Mesenchymal stem cell (in vitro differentiated cells and primary cell): ENCODE results near the gene CUX1.
A peak's percentile ranks its signal among the peaks of the same experiment; 100 is the strongest.
"Not testable (repeated sequence)": the region's sequence is repeated elsewhere in the genome, so short reads cannot be mapped to it uniquely, and the experiment has no call there.

Source experiments
- DNase-seq: peaks from one replicate; pipeline ENCODE4 v3.0.0-alpha.2; 2013
- H2AFZ ChIP-seq: one replicate; pipeline ENCODE4 v1.6.1; 2013; ENCODE audit warnings: low read depth, mild to moderate bottlenecking, control low read depth, inconsistent platforms, low read length, moderate library complexity
- H2AK5ac ChIP-seq: 2 replicates; pipeline ENCODE4 v1.6.1; 2013; ENCODE audit warnings: low read length, moderate library complexity, mild to moderate bottlenecking, inconsistent platforms; ENCODE audit not compliant: severe bottlenecking
- H2BK120ac ChIP-seq: one replicate; pipeline ENCODE4 v1.6.1; 2013; ENCODE audit warnings: low read depth, mild to moderate bottlenecking, inconsistent platforms, low read length, moderate library complexity
- H2BK12ac ChIP-seq, 2 experiments: one replicate each; pipeline ENCODE4 v1.6.1; 2013; ENCODE audit warnings: inconsistent platforms in 2 of 2, low read length in 2 of 2, mild to moderate bottlenecking in 2 of 2, moderate library complexity in 2 of 2, control low read depth in 1 of 2
- H2BK15ac ChIP-seq: one replicate; pipeline ENCODE4 v1.6.1; 2013; ENCODE audit warnings: mild to moderate bottlenecking, low read depth, inconsistent platforms; ENCODE audit not compliant: poor library complexity, severe bottlenecking
- H2BK5ac ChIP-seq: 2 replicates; pipeline ENCODE4 v1.6.1; 2013; ENCODE audit warnings: low read depth, mild to moderate bottlenecking, low read length, control low read depth, inconsistent platforms; ENCODE audit not compliant: poor library complexity, severe bottlenecking
- H3K14ac ChIP-seq, 2 experiments: one replicate each; pipeline ENCODE4 v1.6.1; 2013; ENCODE audit warnings: inconsistent platforms in 2 of 2, low read length in 2 of 2, control low read depth in 1 of 2, mild to moderate bottlenecking in 1 of 2, moderate library complexity in 1 of 2
- H3K18ac ChIP-seq, 2 experiments: one replicate each; pipeline ENCODE4 v1.6.1; 2013; ENCODE audit warnings: inconsistent platforms in 2 of 2, low read length in 2 of 2, control low read depth in 1 of 2, low read depth in 1 of 2, mild to moderate bottlenecking in 1 of 2
- H3K23ac ChIP-seq, 2 experiments: one replicate each; pipeline ENCODE4 v1.6.1; 2013; ENCODE audit warnings: inconsistent platforms in 2 of 2, low read length in 2 of 2, mild to moderate bottlenecking in 2 of 2, moderate library complexity in 2 of 2, control low read depth in 1 of 2
- H3K27ac ChIP-seq: 2 replicates; pipeline ENCODE4 v1.5.1; 2013; ENCODE audit warnings: mild to moderate bottlenecking, moderate library complexity, low read length, control low read depth, inconsistent platforms; ENCODE audit not compliant: poor library complexity, severe bottlenecking
- H3K27me3 ChIP-seq, 2 experiments: 2 replicates each; pipeline versions ENCODE4 v1.6.1 to v1.7.0; 2013; ENCODE audit warnings: low read length in 2 of 2, mild to moderate bottlenecking in 2 of 2, moderate library complexity in 2 of 2, control low read depth in 1 of 2, inconsistent platforms in 1 of 2; ENCODE audit not compliant: control insufficient read depth in 1 of 2, insufficient read depth in 1 of 2
- H3K36me3 ChIP-seq, 2 experiments: 2 replicates each; pipeline versions ENCODE4 v1.6.1 to v1.7.0; 2013; ENCODE audit warnings: low read length in 2 of 2, control low read depth in 1 of 2, inconsistent platforms in 1 of 2, low read depth in 1 of 2, mild to moderate bottlenecking in 1 of 2; ENCODE audit not compliant: insufficient read depth in 2 of 2, control insufficient read depth in 1 of 2
- H3K4ac ChIP-seq, 2 experiments: one replicate each; pipeline ENCODE4 v1.6.1; 2013; ENCODE audit warnings: inconsistent platforms in 2 of 2, low read length in 2 of 2, mild to moderate bottlenecking in 2 of 2, moderate library complexity in 2 of 2, control low read depth in 1 of 2, low read depth in 1 of 2
- H3K4me1 ChIP-seq: 2 replicates; pipeline ENCODE4 v1.6.1; 2013; ENCODE audit warnings: low read depth, low read length, control low read depth; ENCODE audit not compliant: control insufficient read depth, insufficient read depth
- H3K4me2 ChIP-seq: 2 replicates; pipeline ENCODE4 v1.6.1; 2013; ENCODE audit warnings: low read length, mild to moderate bottlenecking, inconsistent platforms; ENCODE audit not compliant: poor library complexity, severe bottlenecking
- H3K4me3 ChIP-seq, 2 experiments: 2 replicates each; pipeline versions ENCODE4 v1.5.1 to v1.7.0; 2013; ENCODE audit warnings: low read length in 2 of 2, mild to moderate bottlenecking in 2 of 2, control low read depth in 1 of 2, low read depth in 1 of 2; ENCODE audit not compliant: insufficient read depth in 1 of 2
- H3K79me1 ChIP-seq: replicated peaks from 2 replicates; pipeline ENCODE4 v1.6.1; 2013; ENCODE audit warnings: mild to moderate bottlenecking, control low read depth, low read length, inconsistent platforms; ENCODE audit not compliant: poor library complexity, severe bottlenecking
- H3K9ac ChIP-seq: 2 replicates; pipeline ENCODE4 v1.7.0; 2013; ENCODE audit warnings: mild to moderate bottlenecking, low read length, moderate library complexity
- H3K9me3 ChIP-seq: 2 replicates; pipeline ENCODE4 v1.7.0; 2013; ENCODE audit warnings: mild to moderate bottlenecking, low read length; ENCODE audit not compliant: control insufficient read depth
- H4K8ac ChIP-seq: one replicate; pipeline ENCODE4 v1.6.1; 2013; ENCODE audit warnings: inconsistent platforms, mild to moderate bottlenecking, low read length, moderate library complexity
- H4K91ac ChIP-seq: one replicate; pipeline ENCODE4 v1.6.1; 2013; ENCODE audit warnings: mild to moderate bottlenecking, low read length, inconsistent platforms
- WGBS: methylation state at CpG from one replicate; pipeline ENCODE4 v1.1.7; 2013; ENCODE audit warnings: mixed read lengths; 5-methylcytosine and 5-hydroxymethylcytosine counted together

CUX1 gene

DNA sequence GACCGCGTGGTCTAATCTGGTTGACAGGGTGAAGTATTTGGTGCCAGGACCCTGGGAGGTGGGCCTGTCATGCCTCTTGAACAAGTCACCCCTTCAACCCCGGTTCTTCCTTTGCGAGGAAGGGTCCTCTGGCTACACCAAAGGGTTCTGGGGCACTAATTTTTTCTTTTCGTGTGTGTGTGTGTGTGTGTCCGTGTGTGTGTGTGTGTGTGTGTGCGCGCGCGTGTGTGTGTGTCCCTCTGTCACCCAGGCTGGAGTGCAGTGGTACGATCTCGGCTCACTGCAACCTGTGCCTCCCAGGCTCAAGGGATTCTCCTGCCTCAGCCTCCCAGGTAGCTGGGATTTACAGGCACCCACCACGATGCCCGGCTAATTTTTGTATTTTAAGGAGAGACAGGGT is 483.9 kb downstream of the CUX1 start:
- DNase-seq, H2BK15ac ChIP-seq, H2BK12ac ChIP-seq: not testable (repeated sequence)

DNA sequence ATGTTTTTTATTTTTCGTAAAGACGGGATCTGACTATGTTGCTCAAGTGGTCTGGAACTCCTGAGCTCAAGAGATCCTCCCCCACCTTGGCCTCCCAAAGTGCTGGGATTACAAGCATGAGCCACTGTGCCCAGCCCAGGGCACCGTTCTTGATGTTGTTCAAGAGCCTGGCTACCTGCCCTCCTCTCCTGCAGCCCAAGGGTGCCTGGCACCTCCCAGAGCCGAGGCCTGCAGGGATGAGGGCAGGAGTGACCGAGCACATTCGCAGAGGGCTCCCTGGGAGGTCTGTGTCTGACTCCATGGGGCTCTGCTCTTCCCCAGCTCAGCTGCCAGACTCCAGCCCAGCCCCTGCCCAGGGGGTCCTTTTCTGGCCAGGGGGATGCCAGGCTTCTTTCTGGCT is 484.6 kb downstream of the CUX1 start:
- H2BK15ac ChIP-seq, result no peak overlapping the region
- H3K9ac ChIP-seq, result no peak overlapping the region
- no peak overlapping the region for H2BK5ac ChIP-seq
- H3K79me1 ChIP-seq, result peaks cover 3% of the 10 kb centered on the region
- H2BK12ac ChIP-seq, result no peak overlapping the region
- H3K36me3 ChIP-seq, result peaks cover 0 to 20% of the 10 kb centered on the region in 2 experiments
- no peak overlapping the region for H3K14ac ChIP-seq
- H3K4me1 ChIP-seq, result peaks cover 30% of the 10 kb centered on the region
- DNase-seq, result no peak
- no peak overlapping the region for H2BK120ac ChIP-seq
- H3K18ac ChIP-seq, result no peak overlapping the region
- no peak overlapping the region for H3K4me2 ChIP-seq
- no peak overlapping the region for H3K4me3 ChIP-seq
- H4K8ac ChIP-seq, result no peak overlapping the region
- H3K27me3 ChIP-seq, result peaks cover 0 to 42% of the 10 kb centered on the region in 2 experiments
- WGBS, result 89% methylated on average over 6 of the region's 6 CpGs
- H3K23ac ChIP-seq, result no peak overlapping the region
- no peaks in the 10 kb centered on the region for H3K9me3 ChIP-seq
- H2AK5ac ChIP-seq, result no peak overlapping the region
- no peak overlapping the region for H3K4ac ChIP-seq
- H2AFZ ChIP-seq, result no peak overlapping the region
- H3K27ac ChIP-seq, result no peak overlapping the region
- H4K91ac ChIP-seq, result no peak overlapping the region

More for the DNA sequence above, 483.9 kb downstream of the CUX1 start:
- not testable (repeated sequence) for H3K27ac ChIP-seq, H4K91ac ChIP-seq, H3K79me1 ChIP-seq, H2BK5ac ChIP-seq, H3K9ac ChIP-seq, H3K14ac ChIP-seq, H3K9me3 ChIP-seq, H3K18ac ChIP-seq, H2AK5ac ChIP-seq, H2AFZ ChIP-seq, H3K23ac ChIP-seq, H3K4me2 ChIP-seq, H3K4ac ChIP-seq, H3K4me3 ChIP-seq, H2BK120ac ChIP-seq
- H3K4me1 ChIP-seq, result peaks cover 23% of the 10 kb centered on the region
- WGBS, result 93% methylated on average over 13 of the region's 14 CpGs
- peaks cover 0 to 20% of the 10 kb centered on the region in 2 experiments for H3K36me3 ChIP-seq
- H4K8ac ChIP-seq, result peak overlapping the region; percentile 66
- peaks cover 0 to 48% of the 10 kb centered on the region in 2 experiments for H3K27me3 ChIP-seq

GRCh38 chr7:102303669-102304422 is 486.4 kb downstream of the CUX1 start:
- no peak overlapping the region for H3K4me3 ChIP-seq
- no peak for DNase-seq
- H3K9me3 ChIP-seq, result no peaks in the 10 kb centered on the region
- H3K79me1 ChIP-seq, result peaks cover 3% of the 10 kb centered on the region
- 87% methylated on average over 13 of the region's 13 CpGs for WGBS
- no peak overlapping the region for H2BK12ac ChIP-seq
- H2BK120ac ChIP-seq, result no peak overlapping the region
- no peak overlapping the region for H3K9ac ChIP-seq
- no peak overlapping the region for H2AFZ ChIP-seq
- no peak overlapping the region for H3K4me2 ChIP-seq
- no peak overlapping the region for H2BK15ac ChIP-seq
- H3K27ac ChIP-seq, result no peak overlapping the region
- no peak overlapping the region for H3K23ac ChIP-seq
- H3K36me3 ChIP-seq, result peaks cover 0 to 22% of the 10 kb centered on the region in 2 experiments
- H3K4ac ChIP-seq, result no peak overlapping the region
- H4K8ac ChIP-seq, result no peak overlapping the region
- H2BK5ac ChIP-seq, result no peak overlapping the region
- no peak overlapping the region for H3K14ac ChIP-seq
- peaks cover 37% of the 10 kb centered on the region for H3K4me1 ChIP-seq
- no peak overlapping the region for H3K18ac ChIP-seq
- H4K91ac ChIP-seq, result no peak overlapping the region
- H3K27me3 ChIP-seq, result peaks cover 0 to 27% of the 10 kb centered on the region in 2 experiments
- no peak overlapping the region for H2AK5ac ChIP-seq

- Histone ChIP-seq H3K9ac (no peak overlapping the region), H3K23ac (no peak overlapping the region), H2BK5ac (peak overlapping the region; percentile 10), H3K4ac (no peak overlapping the region), H3K4me1 (peaks cover 37% of the 10 kb centered on the region), H3K79me1 (peaks cover 3% of the 10 kb centered on the region), H3K9me3 (no peaks in the 10 kb centered on the region), H3K4me3 (no peak overlapping the region), H4K8ac (no peak overlapping the region), H3K27ac (no peak overlapping the region), H2BK120ac (no peak overlapping the region), H2BK12ac (peak overlapping the region in 1 of 2 experiments; percentile 57), H2AFZ (no peak overlapping the region), H2BK15ac (no peak overlapping the region), H3K14ac (no peak overlapping the region), H3K36me3 (peaks cover 0 to 22% of the 10 kb centered on the region in 2 experiments), H3K4me2 (no peak overlapping the region), H3K18ac (no peak overlapping the region), H3K27me3 (peaks cover 0 to 22% of the 10 kb centered on the region in 2 experiments), H4K91ac (no peak overlapping the region), H2AK5ac (no peak overlapping the region)
- peak; percentile 11 for DNase-seq
- WGBS, result 64% methylated on average over 11 of the region's 11 CpGs
Observed at GRCh38 chr7:102304668-102305067, 487.2 kb downstream of the CUX1 start.
